GM23338 (cell line): ENCODE data around the gene ATP9B.

ENCODE experiments used
- CREB1 ChIP-seq: fragments of 250-450 bp; sonication (Bioruptor Pico); IDR thresholded peaks from 2 replicates; pipeline ENCODE4 v1.5.0; 2020; ENCODE audit warnings: low read depth, mild to moderate bottlenecking, moderate library complexity
- CTCF ChIP-seq, 2 experiments: fragments of 200-600 bp in 1 of 2; sonication (generic) in 1 of 2; conservative IDR thresholded peaks; 2 replicates each; pipeline versions ENCODE4 v1.5.1 to v1.6.1; 2016 to 2017; ENCODE audit warnings: antibody characterized with exemption in 2 of 2, low read depth in 2 of 2, mild to moderate bottlenecking in 2 of 2, moderate library complexity in 1 of 2
- ETS1 ChIP-seq: IDR thresholded peaks from 2 replicates; pipeline ENCODE4 v1.6.1; 2016; ENCODE audit warnings: antibody characterized with exemption
- EZH2 ChIP-seq: fragments of 200-600 bp; sonication (generic); IDR thresholded peaks from one replicate; pipeline ENCODE4 v1.8.0; 2017; ENCODE audit warnings: antibody characterized with exemption, mild to moderate bottlenecking, low read depth; ENCODE audit not compliant: unreplicated experiment
- JUNB ChIP-seq: IDR thresholded peaks from one replicate; pipeline ENCODE4 v1.6.1; 2016; ENCODE audit warnings: antibody characterized with exemption; ENCODE audit not compliant: unreplicated experiment
- POLR2AphosphoS5 ChIP-seq: IDR thresholded peaks from 2 replicates; pipeline ENCODE4 v1.6.1; 2016; ENCODE audit warnings: antibody characterized with exemption, low read depth
- REST ChIP-seq: IDR thresholded peaks from one replicate; pipeline ENCODE4 v1.6.1; 2018; ENCODE audit warnings: antibody characterized with exemption; ENCODE audit not compliant: unreplicated experiment
- ZNF331 ChIP-seq: fragments of 250-450 bp; sonication (Bioruptor Pico); IDR thresholded peaks from 2 replicates; pipeline ENCODE4 v1.5.0; 2020; ENCODE audit warnings: low read depth, mild to moderate bottlenecking, moderate library complexity

DNA sequence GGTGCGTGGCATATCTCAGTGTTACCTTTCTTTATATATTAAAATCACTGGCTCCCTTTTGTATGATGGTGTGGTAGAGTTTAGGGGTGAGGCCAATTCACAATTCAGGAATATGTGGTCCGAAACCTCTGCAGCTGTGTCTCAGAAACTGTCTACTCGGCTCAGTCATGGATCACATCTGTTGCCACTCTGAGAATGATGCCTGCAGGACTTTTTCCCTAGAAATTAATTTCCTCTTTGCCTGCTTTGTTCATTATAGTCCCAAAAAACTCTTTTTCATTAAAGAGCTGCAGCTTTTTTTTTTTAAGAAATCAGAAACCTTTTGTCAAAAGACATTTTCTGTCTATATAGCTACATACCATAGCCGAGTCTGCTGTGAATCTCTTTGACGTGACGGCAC lies 221.7 kb downstream of the ATP9B start:
- TF ChIP-seq CTCF (conservative IDR thresholded peaks at IDR 0.05; ENCODE audit: low read depth in 2 of 2) (no peak), REST (no peak), EZH2 (no peak), POLR2AphosphoS5 (no peak), JUNB (no peak), ETS1 (no peak), CREB1 (no peak), ZNF331 (CRISPR knock-in tag) (no peak)
